HepG2 (cell line): ENCODE measurements around the gene MOCS1. TPM values are rescaled to one million over a fixed set of nuclear protein-coding genes. Genes with fewer than 3 reads are reported as not detected.

Experiments used
- ATAC-seq: fragments of 200-7000 bp; cut with Tn5 transposase; 3 replicates; pipeline ENCODE4 v1.9.1; 2020; ENCODE audit warnings: mild to moderate bottlenecking, moderate library complexity
- BruUV-seq: library from RNA; stranded (reverse); fragments of 400-500 nt; replicated peaks from 2 replicates; lab custom pipeline; 2021; lab: Mats Ljungman, UMichigan
- CTCF ChIA-PET: fragments of 300-600 bp; formaldehyde crosslinking; extraction: SDS; loops from one replicate; lab custom pipeline; 2021; ENCODE audit warnings: low total read pairs, inconsistent platforms, low intra/inter-chr PET ratio; lab: Yijun Ruan, JAX
- POLR2A ChIA-PET: fragments of 350-600 bp; sonication (Branson Sonifier 250); formaldehyde crosslinking; loops from one replicate; lab custom pipeline; 2020; ENCODE audit warnings: antibody characterized with exemption, inconsistent platforms; lab: Yijun Ruan, JAX
- DNase-seq: peaks from one replicate; pipeline ENCODE4 v3.0.0-alpha.2; 2015; ENCODE audit warnings: low spot score
- FAIRE-seq: peaks from 3 replicates; lab custom pipeline; 2011; peaks lifted over from hg19 to GRCh38; lab: Jason Lieb, UNC
- H2AFZ ChIP-seq: one replicate; pipeline ENCODE4 v1.6.1; 2011; ENCODE audit warnings: low read length, inconsistent platforms
- H3K27ac ChIP-seq: fragments of 300-600 bp; 3 replicates; pipeline ENCODE4 v1.8.0; 2011; ENCODE audit warnings: mixed run types, mild to moderate bottlenecking, mixed read lengths, low read length, inconsistent platforms; ENCODE audit not compliant: insufficient read depth; ENCODE audit errors: extremely low read length
- H3K27me3 ChIP-seq, 2 experiments: fragments of 200-600 bp in 1 of 2; 2 replicates in 1 of 2; 3 replicates in 1 of 2; pipeline versions ENCODE4 v1.6.0 to v1.8.0; 2011; ENCODE audit warnings: low read length in 2 of 2, mild to moderate bottlenecking in 2 of 2, moderate library complexity in 2 of 2, inconsistent platforms in 1 of 2; ENCODE audit not compliant: insufficient read depth in 2 of 2, control insufficient read depth in 1 of 2
- H3K36me3 ChIP-seq, 2 experiments: fragments of 200-600 bp in 1 of 2; replicated peaks in 1 of 2; 2 replicates in 1 of 2; 3 replicates in 1 of 2; pipeline versions ENCODE4 v1.5.1 to v1.8.0; 2011; ENCODE audit warnings: low read length in 2 of 2, inconsistent platforms in 1 of 2; ENCODE audit not compliant: insufficient read depth in 2 of 2, control insufficient read depth in 1 of 2
- H3K4me1 ChIP-seq: 2 replicates; pipeline ENCODE4 v1.5.1; 2012; ENCODE audit warnings: low read length, inconsistent platforms; ENCODE audit not compliant: insufficient read depth
- H3K4me2 ChIP-seq: 2 replicates; pipeline ENCODE4 v1.6.0; 2011; ENCODE audit warnings: low read depth, low read length, inconsistent platforms
- H3K4me3 ChIP-seq, 3 experiments: fragments of 200-600 bp in 1 of 3; sonication (generic), shearing (Covaris generic) in 1 of 3; replicated peaks in 1 of 3; 2 replicates each; pipeline ENCODE4 v1.5.1; 2011 to 2016; ENCODE audit warnings: low read length in 3 of 3, inconsistent platforms in 2 of 3, low read depth in 2 of 3, mild to moderate bottlenecking in 2 of 3, control low read depth in 1 of 3, mixed read lengths in 1 of 3; ENCODE audit not compliant: insufficient read depth in 1 of 3
- H3K79me2 ChIP-seq: one replicate; pipeline ENCODE4 v1.6.1; 2011; ENCODE audit warnings: low read length, inconsistent platforms; ENCODE audit not compliant: insufficient read depth
- H3K9ac ChIP-seq: 2 replicates; pipeline ENCODE4 v1.6.0; 2011; ENCODE audit warnings: mild to moderate bottlenecking, low read depth, low read length, inconsistent platforms; ENCODE audit not compliant: insufficient read depth
- H3K9me3 ChIP-seq: 2 replicates; pipeline ENCODE4 v1.5.1; 2012; ENCODE audit warnings: mild to moderate bottlenecking, low read length
- H4K20me1 ChIP-seq: 2 replicates; pipeline ENCODE4 v1.6.0; 2011; ENCODE audit warnings: inconsistent platforms, mild to moderate bottlenecking, low read length, moderate library complexity; ENCODE audit not compliant: insufficient read depth
- ARNT ChIP-seq: fragments of 450-650 bp; IDR thresholded peaks from 2 replicates; pipeline ENCODE4 v1.6.1; 2017
- CBX1 ChIP-seq: IDR thresholded peaks from one replicate; pipeline ENCODE4 v1.6.1; 2016; ENCODE audit warnings: antibody characterized with exemption, low read depth
- CSRNP2 ChIP-seq: sonication (generic); formaldehyde crosslinking; conservative IDR thresholded peaks from 2 replicates; pipeline ENCODE4 v1.8.0; 2022; ENCODE audit warnings: low read depth, missing genetic modification reagents
- GABPB1 ChIP-seq: IDR thresholded peaks from 2 replicates; pipeline ENCODE4 v1.6.1; 2016; ENCODE audit warnings: mild to moderate bottlenecking, missing genetic modification reagents, moderate library complexity, missing compliant biosample characterization
- HOXD1 ChIP-seq: sonication (generic); formaldehyde crosslinking; IDR thresholded peaks from 2 replicates; pipeline ENCODE4 v1.5.0; 2020; ENCODE audit warnings: missing genetic modification reagents
- MLX ChIP-seq: IDR thresholded peaks from 2 replicates; pipeline ENCODE4 v1.6.1; 2016
- NAIF1 ChIP-seq: sonication (generic); formaldehyde crosslinking; IDR thresholded peaks from 2 replicates; pipeline ENCODE4 v1.5.0; 2020; ENCODE audit warnings: mild to moderate bottlenecking, missing genetic modification reagents, borderline replicate concordance
- NCOA5 ChIP-seq: sonication (generic); formaldehyde crosslinking; IDR thresholded peaks from 2 replicates; pipeline ENCODE4 v1.4.0; 2020; ENCODE audit warnings: missing genetic modification reagents
- PREB ChIP-seq: sonication (generic); formaldehyde crosslinking; IDR thresholded peaks from 2 replicates; pipeline ENCODE4 v1.4.0; 2020; ENCODE audit warnings: missing genetic modification reagents
- TRAFD1 ChIP-seq: sonication (generic); formaldehyde crosslinking; IDR thresholded peaks from 2 replicates; pipeline ENCODE4 v1.5.1; 2020; ENCODE audit warnings: missing genetic modification reagents, mild to moderate bottlenecking, borderline replicate concordance
- ZFP82 ChIP-seq: sonication (generic); formaldehyde crosslinking; IDR thresholded peaks from 2 replicates; pipeline ENCODE4 v1.5.1; 2020; ENCODE audit warnings: mild to moderate bottlenecking, missing genetic modification reagents, borderline replicate concordance
- ZNF205 ChIP-seq: IDR thresholded peaks from 2 replicates; pipeline ENCODE4 v1.6.1; 2018; ENCODE audit warnings: missing biosample characterization, missing genetic modification reagents
- ZNF430 ChIP-seq: sonication (generic); formaldehyde crosslinking; IDR thresholded peaks from 2 replicates; pipeline ENCODE4 v1.9.0; 2021; ENCODE audit warnings: mild to moderate bottlenecking, missing genetic modification reagents
- ZNF597 ChIP-seq: sonication (generic); formaldehyde crosslinking; IDR thresholded peaks from 2 replicates; pipeline ENCODE4 v1.5.0; 2020; ENCODE audit warnings: missing genetic modification reagents
- ZNF619 ChIP-seq: sonication (generic); formaldehyde crosslinking; IDR thresholded peaks from 2 replicates; pipeline ENCODE4 v1.4.0; 2020; ENCODE audit warnings: mild to moderate bottlenecking, missing genetic modification reagents
- ZXDC ChIP-seq: sonication (generic); formaldehyde crosslinking; IDR thresholded peaks from 2 replicates; pipeline ENCODE4 v1.5.0; 2020; ENCODE audit warnings: mild to moderate bottlenecking, missing genetic modification reagents
- WGBS: methylation state at CpG from one replicate; pipeline ENCODE4 v1.1.6; 2017; ENCODE audit warnings: low lambda C conversion rate; 5-methylcytosine and 5-hydroxymethylcytosine counted together
- in situ Hi-C: cut with HindIII; loops from 2 replicates; pipeline ENCODE4 v1.10.0; 2017; ENCODE audit warnings: low pct_unique_long_range_greater_than_20kb; ENCODE audit not compliant: extremely low pct_ligation_motif_present
- intact Hi-C: fragments of 100-400 bp; cut with micrococcal nuclease; formaldehyde crosslinking; loops from one replicate; pipeline ENCODE4 v1.10.0; 2022; ENCODE audit not compliant: unreplicated experiment
- polyA plus RNA-seq, 8 experiments: library from polyadenylated mRNA; depleted of rRNA in 3 of 8; stranded (reverse) in 7 of 8; unstranded in 1 of 8; fragments of >200 nt; fragmentation: Illumina TruSeq in 4 of 8; extraction: Trizol in 4 of 8; gene quantifications; 2 replicates each; pipeline versions ENCODE4 v1.2.1 to v1.2.3, GENCODE V29; 2011 to 2016; ENCODE audit warnings: low read depth in 4 of 8, missing spikeins in 1 of 8, mixed read lengths in 1 of 8; ENCODE audit not compliant: insufficient read depth in 1 of 8
- total RNA-seq, 5 experiments: library from RNA; depleted of rRNA; stranded (reverse); fragments of >200 nt; fragmentation: Illumina TruSeq; extraction: Trizol; gene quantifications; 2 replicates each; pipeline ENCODE4 v1.2.3, GENCODE V29; 2016; ENCODE audit warnings: low read depth in 1 of 5

The MOCS1 gene
- total and polyA plus RNA-seq, 2 of the 13 experiments (the other 11 are each of a cell fraction or from before 2014, with no cell fraction given): 5.3 to 11.7 TPM

- DNase-seq: no peak
- Histone ChIP-seq H3K79me2 (no peaks in the 10 kb centered on the region), H3K36me3 (peaks cover 3 to 20% of the 10 kb centered on the region in 2 experiments; a peak in 4 of 5 replicates), H3K4me1 (peaks cover 7% of the 10 kb centered on the region; the same call in 1 of the 2 replicates), H3K9ac (no peak overlapping the region), H3K27me3 (no peaks in the 10 kb centered on the region), H3K4me2 (no peak overlapping the region), H3K27ac (no peak overlapping the region), H3K9me3 (no peaks in the 10 kb centered on the region), H3K4me3 (no peak overlapping the region), H4K20me1 (no peaks in the 10 kb centered on the region), H2AFZ (no peak overlapping the region)
- ChIA-PET CTCF (no interaction called here), POLR2A (interaction anchor here (2.3 kb wide), 1 partner anchor 16 kb away, joined by 8 read pairs; the partner anchor contains the start of gene MOCS1)
- no peak for ATAC-seq
- no peak for FAIRE-seq
- intact Hi-C loops (no loop called here), in situ Hi-C loops (no loop called here)
- no TSS peak for BruUV-seq
- TF ChIP-seq MLX (CRISPR knock-in tag) (no peak), ZNF205 (CRISPR knock-in tag) (no peak), NAIF1 (CRISPR knock-in tag) (no peak), PREB (CRISPR knock-in tag) (no peak), ZNF430 (CRISPR knock-in tag) (no peak), ZXDC (CRISPR knock-in tag) (no peak), GABPB1 (CRISPR knock-in tag) (no peak), CSRNP2 (CRISPR knock-in tag) (no peak), ZNF619 (no peak), TRAFD1 (CRISPR knock-in tag) (no peak), ARNT (no peak), HOXD1 (CRISPR knock-in tag) (no peak), CBX1 (no peak), ZNF597 (no peak), NCOA5 (CRISPR knock-in tag) (no peak), ZFP82 (CRISPR knock-in tag) (no peak)
- 95% methylated on average over 5 of the region's 5 CpGs for WGBS
Measured at GRCh38 chr6:39918831-39919230, 15.4 kb downstream of the MOCS1 start.
